Mesodermal cell (in vitro differentiated cells): ENCODE data around the gene NCBP2.
"Not testable (repeated sequence)": the region's sequence is repeated elsewhere in the genome, so short reads cannot be mapped to it uniquely, and the experiment has no call there.

Experiments used
- H3K27ac ChIP-seq: 2 replicates; pipeline ENCODE4 v1.7.0; 2013; ENCODE audit warnings: mild to moderate bottlenecking, low read depth, low read length, moderate library complexity; ENCODE audit not compliant: severe bottlenecking
- H3K36me3 ChIP-seq: 2 replicates; pipeline ENCODE4 v1.7.1; 2013; ENCODE audit warnings: mild to moderate bottlenecking, low read length, moderate library complexity; ENCODE audit not compliant: control insufficient read depth, insufficient read depth
- H3K4me1 ChIP-seq: one replicate; pipeline ENCODE4 v1.7.1; 2013; ENCODE audit warnings: mild to moderate bottlenecking, low read length; ENCODE audit not compliant: insufficient read depth, control insufficient read depth, poor library complexity, severe bottlenecking
- H3K4me3 ChIP-seq: 2 replicates; pipeline ENCODE4 v1.7.0; 2013; ENCODE audit warnings: low read length, control low read depth, mild to moderate bottlenecking; ENCODE audit not compliant: insufficient read depth, poor library complexity, severe bottlenecking; ENCODE audit errors: extremely low read depth
- H3K9me3 ChIP-seq: 2 replicates; pipeline ENCODE4 v1.7.1; 2013; ENCODE audit warnings: mild to moderate bottlenecking, low read length, moderate library complexity; ENCODE audit not compliant: control insufficient read depth
- WGBS, 2 experiments: methylation state at CpG; one replicate each; pipeline ENCODE4 v1.1.5; 2013; ENCODE audit warnings: missing lambda C conversion rate in 2 of 2; ENCODE audit not compliant: insufficient coverage in 2 of 2; 5-methylcytosine and 5-hydroxymethylcytosine counted together

Gene NCBP2

GRCh38 chr3:196949285-196949619 lies 6.9 kb upstream of the NCBP2 start:
- no peaks in the 10 kb centered on the region for H3K9me3 ChIP-seq
- H3K4me3 ChIP-seq: no peak overlapping the region
- H3K36me3 ChIP-seq: peaks cover 8% of the 10 kb centered on the region
- no peaks in the 10 kb centered on the region for H3K4me1 ChIP-seq
- 84 to 90% methylated on average over 6 of the region's 6 CpGs for WGBS, 2 experiments
- H3K27ac ChIP-seq: no peak overlapping the region

DNA sequence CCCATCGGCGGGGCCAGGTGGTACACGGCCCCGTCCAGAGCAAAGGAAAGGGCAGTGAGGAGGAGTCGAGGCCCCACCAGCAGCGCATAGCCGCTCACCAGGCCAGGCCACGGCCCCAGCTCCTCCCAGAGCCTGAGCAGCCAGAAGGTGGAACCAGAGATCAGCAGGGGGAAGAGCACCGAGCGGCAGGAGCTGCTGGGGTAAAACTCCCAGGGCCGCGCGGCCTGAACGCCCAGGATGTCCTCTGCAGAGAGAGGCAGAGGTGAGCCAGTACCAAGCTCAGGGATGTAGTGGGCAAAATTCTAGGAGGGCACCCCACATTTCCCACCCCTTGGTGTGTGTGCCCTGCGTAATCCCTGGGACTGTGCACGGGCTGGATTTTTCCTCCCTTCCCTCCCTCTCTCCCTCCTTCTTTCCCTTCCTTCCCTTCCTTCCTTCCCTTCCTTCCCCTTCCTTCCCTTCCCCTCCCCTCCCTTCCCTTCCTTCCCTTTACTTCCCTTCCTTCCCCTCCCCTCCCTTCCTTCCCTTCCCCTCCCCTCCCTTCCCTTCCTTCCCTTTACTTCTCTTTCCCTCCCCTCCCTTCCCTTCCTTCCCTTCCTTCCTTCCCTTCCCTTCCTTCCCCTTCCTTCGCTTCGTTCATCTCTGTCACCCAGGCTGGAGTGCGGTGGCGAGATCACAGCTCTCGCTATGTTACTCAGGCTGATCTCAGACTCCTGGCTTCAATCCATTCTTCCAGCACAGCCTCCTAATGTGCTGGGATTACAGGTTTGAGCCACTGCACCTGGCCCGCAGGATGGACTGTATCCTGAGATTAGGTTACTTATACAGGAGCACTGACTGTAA lies 6.3 kb upstream of the NCBP2 start:
- H3K4me3 ChIP-seq: no peak overlapping the region
- peaks cover 9% of the 10 kb centered on the region for H3K36me3 ChIP-seq
- H3K9me3 ChIP-seq: no peaks in the 10 kb centered on the region
- peaks cover under 1% of the 10 kb centered on the region for H3K4me1 ChIP-seq
- no peak overlapping the region for H3K27ac ChIP-seq
- 67 to 73% methylated on average over 12 to 21 of the region's 22 CpGs for WGBS, 2 experiments

DNA sequence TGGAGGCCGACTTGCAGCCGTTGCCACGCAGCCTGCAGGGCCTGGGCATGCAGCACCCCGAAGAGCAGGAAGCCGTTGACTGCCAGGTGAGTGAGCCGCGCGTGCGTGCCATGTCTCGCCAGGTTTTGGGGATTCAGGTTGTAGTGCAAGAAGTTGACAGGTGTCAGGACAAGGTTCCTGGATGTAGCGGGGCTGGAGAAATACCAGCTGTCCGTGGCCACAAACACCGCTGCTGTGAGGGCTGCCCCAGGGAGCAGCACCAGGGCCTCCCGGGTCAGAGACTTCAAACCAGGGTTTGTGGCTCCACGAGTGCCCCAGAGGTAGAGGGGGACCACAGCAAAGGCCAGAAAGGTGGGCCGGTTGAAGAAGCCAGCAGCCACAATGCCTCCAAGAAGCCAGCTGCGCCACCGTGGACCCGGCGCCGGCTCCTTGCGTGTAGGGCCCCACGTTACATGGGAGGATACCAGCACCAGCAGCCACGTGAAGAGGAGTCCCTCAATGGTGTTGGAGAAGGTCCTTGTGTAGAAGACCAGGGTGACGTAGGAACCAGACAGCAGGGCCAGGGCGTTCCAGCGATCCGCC lies 5.6 kb upstream of the NCBP2 start:
- Histone ChIP-seq H3K9me3 (no peaks in the 10 kb centered on the region), H3K4me3 (no peak overlapping the region), H3K36me3 (peaks cover 9% of the 10 kb centered on the region), H3K4me1 (peaks cover 3% of the 10 kb centered on the region), H3K27ac (no peak overlapping the region)
- 89 to 90% methylated on average over 28 of the region's 28 CpGs for WGBS, 2 experiments

DNA sequence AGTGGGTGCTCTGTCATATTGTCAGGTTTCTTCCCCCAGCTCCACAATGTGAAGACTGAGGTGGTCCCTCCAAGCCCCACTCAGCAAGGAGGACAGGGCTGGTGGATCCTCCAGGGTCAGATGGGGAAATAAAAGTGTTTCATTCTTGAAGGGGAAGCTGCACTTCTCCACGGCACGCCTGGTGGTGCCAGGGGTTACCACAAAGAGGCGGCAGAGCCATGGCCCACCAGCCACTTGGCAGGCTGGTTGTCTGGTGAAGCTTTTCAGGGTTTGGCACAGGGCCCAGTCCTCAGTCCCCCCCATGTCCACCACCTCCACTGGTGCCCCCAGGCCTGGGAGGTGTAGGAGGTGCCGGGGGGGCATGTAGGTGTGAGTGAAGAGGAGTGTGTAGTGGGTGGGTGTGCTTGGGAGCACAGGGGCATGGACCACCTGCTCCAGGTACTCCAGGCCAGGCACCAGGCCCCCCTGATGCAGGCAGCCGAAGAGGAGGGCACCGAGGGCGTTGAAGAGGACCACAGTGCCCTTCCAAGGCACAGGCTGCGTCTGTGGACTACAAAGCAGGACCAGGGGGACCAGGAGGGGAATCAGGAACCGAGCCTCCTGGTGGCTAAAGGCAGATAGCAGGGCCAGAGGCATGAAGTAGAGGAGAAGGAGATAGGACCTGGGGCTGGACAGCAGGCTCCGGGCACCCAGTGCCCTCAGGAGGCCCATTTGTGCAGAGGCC lies 5.0 kb upstream of the NCBP2 start:
- Histone ChIP-seq H3K4me1 (peaks cover 3% of the 10 kb centered on the region), H3K9me3 (no peaks in the 10 kb centered on the region), H3K36me3 (peaks cover 9% of the 10 kb centered on the region), H3K4me3 (no peak overlapping the region), H3K27ac (no peak overlapping the region)
- WGBS, 2 experiments: 76 to 82% methylated on average over 5 to 9 of the region's 10 CpGs

DNA sequence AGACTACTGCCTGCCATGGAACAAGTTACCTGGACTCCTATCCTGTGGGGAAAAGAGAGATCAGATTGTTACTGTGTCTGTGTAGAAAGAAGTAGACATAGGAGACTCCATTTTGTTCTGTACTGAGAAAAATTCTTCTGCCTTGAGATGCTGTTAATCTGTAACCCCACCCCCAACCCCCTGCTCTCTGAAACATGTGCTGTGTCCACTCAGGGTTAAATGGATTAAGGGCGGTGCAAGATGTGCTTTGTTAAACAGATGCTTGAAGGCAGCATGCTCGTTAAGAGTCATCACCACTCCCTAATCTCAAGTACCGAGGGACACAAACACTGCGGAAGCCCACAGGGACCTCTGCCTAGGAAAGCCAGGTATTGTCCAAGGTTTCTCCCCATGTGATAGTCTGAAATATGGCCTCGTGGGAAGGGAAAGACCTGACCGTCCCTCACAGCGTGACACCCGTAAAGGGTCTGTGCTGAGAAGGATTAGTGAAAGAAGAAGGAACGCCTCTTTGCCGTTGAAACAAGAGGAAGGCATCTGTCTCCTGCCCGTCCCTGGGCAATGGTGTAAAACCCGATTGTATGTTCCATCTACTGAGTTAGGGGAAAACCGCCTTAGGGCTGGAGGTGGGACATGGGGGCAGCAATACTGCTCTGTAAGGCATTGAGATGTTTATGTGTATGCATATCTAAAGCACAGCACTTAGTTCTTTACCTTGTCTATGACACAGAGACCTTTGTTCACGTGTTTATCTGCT lies 1.9 kb upstream of the NCBP2 start:
- WGBS, 2 experiments: 96 to 100% methylated on average over 8 to 10 of the region's 14 CpGs
- not testable (repeated sequence) for H3K9me3 ChIP-seq, H3K4me1 ChIP-seq, H3K27ac ChIP-seq
- peak overlapping the region; percentile 97 for H3K4me3 ChIP-seq
- peaks cover 24% of the 10 kb centered on the region for H3K36me3 ChIP-seq

GRCh38 chr3:196942915-196943277 lies 568 bp upstream of the NCBP2 start:
- Histone ChIP-seq H3K9me3 (no peaks in the 10 kb centered on the region), H3K4me3 (peak overlapping the region; percentile 97), H3K36me3 (peaks cover 37% of the 10 kb centered on the region), H3K27ac (peak overlapping the region; percentile 98), H3K4me1 (peaks cover 3% of the 10 kb centered on the region)
- 0 to 1% methylated on average over 25 of the region's 25 CpGs for WGBS, 2 experiments

DNA sequence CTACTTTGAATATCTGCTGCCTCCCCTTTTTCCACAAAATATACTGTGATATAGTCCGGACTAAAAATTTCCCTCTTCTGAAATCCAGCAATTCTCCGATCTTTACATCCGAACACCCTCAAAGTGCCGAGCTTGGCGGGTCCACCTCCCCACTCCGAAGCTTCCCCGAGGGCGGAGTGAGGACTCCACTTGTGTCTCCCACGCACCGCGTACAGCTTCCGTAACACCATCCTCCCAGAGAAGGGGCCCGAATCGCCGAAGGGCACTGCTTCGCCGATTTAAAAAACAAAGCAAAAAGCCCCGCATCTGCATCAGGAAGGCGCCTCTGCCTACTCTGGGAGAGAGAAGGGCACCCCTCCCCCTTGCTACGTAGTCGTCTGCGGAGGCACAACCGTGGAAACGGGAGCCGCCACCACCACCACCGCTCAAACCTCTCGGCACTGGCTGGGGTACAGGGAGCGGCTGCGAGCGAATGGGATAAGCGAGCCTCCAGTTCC lies 551 bp downstream of the NCBP2 start:
- Histone ChIP-seq H3K9me3 (no peaks in the 10 kb centered on the region), H3K27ac (peak overlapping the region; percentile 98), H3K4me3 (peak overlapping the region; percentile 97), H3K4me1 (peaks cover 3% of the 10 kb centered on the region), H3K36me3 (peaks cover 48% of the 10 kb centered on the region)
- WGBS, 2 experiments: 0 to 1% methylated on average over 20 to 22 of the region's 31 CpGs

DNA sequence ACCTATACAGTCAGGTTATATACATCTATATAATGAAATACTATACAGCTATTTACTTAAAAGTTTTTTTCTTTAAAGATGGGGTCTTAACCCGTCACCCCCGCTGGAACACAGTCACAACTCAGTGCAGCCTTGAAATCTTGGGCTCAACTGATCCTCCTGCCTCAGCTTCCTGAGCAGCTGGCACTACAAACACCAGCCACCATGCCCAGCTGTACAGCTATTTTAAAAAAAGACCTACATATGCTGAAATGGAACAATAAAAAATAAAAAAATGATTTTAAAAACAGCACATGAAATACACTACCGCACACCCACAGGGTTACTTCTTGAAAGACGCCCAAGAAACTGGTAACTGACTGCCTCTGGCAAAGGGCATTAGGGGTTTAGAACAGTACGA lies 3.8 kb downstream of the NCBP2 start:
- H3K27ac ChIP-seq: no peak overlapping the region
- no peaks in the 10 kb centered on the region for H3K9me3 ChIP-seq
- peaks cover 70% of the 10 kb centered on the region for H3K36me3 ChIP-seq
- 96 to 100% methylated on average over 2 to 3 of the region's 5 CpGs for WGBS, 2 experiments
- peaks cover 2% of the 10 kb centered on the region for H3K4me1 ChIP-seq
- no peak overlapping the region for H3K4me3 ChIP-seq

GRCh38 chr3:196938124-196938523 lies 4.2 kb downstream of the NCBP2 start:
- no peak overlapping the region for H3K4me3 ChIP-seq
- no peak overlapping the region for H3K27ac ChIP-seq
- no peaks in the 10 kb centered on the region for H3K4me1 ChIP-seq
- H3K9me3 ChIP-seq: no peaks in the 10 kb centered on the region
- H3K36me3 ChIP-seq: peaks cover 74% of the 10 kb centered on the region
- 84 to 100% methylated on average over 1 to 2 of the region's 2 CpGs for WGBS, 2 experiments

- Histone ChIP-seq H3K27ac (no peak overlapping the region), H3K36me3 (peaks cover 92% of the 10 kb centered on the region), H3K4me3 (no peak overlapping the region), H3K4me1 (no peaks in the 10 kb centered on the region), H3K9me3 (no peaks in the 10 kb centered on the region)
- WGBS, 2 experiments: 85 to 95% methylated on average over 3 of the region's 3 CpGs
These were observed 6.0 kb downstream of the NCBP2 start for GRCh38 chr3:196936288-196936687.
